NCI-H226 (cell line): ENCODE data around the gene HMCES.
A peak's percentile ranks its signal among the peaks of the same experiment; 100 is the strongest.
"Not testable (repeated sequence)": the region's sequence is repeated elsewhere in the genome, so short reads cannot be mapped to it uniquely, and the experiment has no call there.

Source experiments
- DNase-seq: peaks from one replicate; pipeline ENCODE4 v3.0.0-alpha.2; 2015

Gene HMCES

GRCh38 chr3:129259612-129260477, 18.8 kb upstream of the HMCES start:
- DNase-seq: no peak

GRCh38 chr3:129260606-129261005, 18.1 kb upstream of the HMCES start:
- no peak for DNase-seq

GRCh38 chr3:129261894-129262293, 16.8 kb upstream of the HMCES start:
- no peak for DNase-seq

- no peak for DNase-seq
These were observed 15.3 kb upstream of the HMCES start for GRCh38 chr3:129263161-129263910.

- not testable (repeated sequence) for DNase-seq
These were observed 13.7 kb upstream of the HMCES start for GRCh38 chr3:129264994-129265393.

- DNase-seq: no peak
These were observed 12.0 kb upstream of the HMCES start for GRCh38 chr3:129266651-129267050.

GRCh38 chr3:129268396-129268795, 10.3 kb upstream of the HMCES start:
- DNase-seq: no peak

- no peak for DNase-seq
These were observed 7.0 kb upstream of the HMCES start for GRCh38 chr3:129271674-129272073.

- DNase-seq: no peak
These were observed 2.3 kb upstream of the HMCES start for GRCh38 chr3:129276385-129276784.

GRCh38 chr3:129277829-129278271, 820 bp upstream of the HMCES start:
- no peak for DNase-seq

GRCh38 chr3:129278966-129279906, 566 bp downstream of the HMCES start:
- DNase-seq: peak; percentile 61

GRCh38 chr3:129280183-129280582, 1.5 kb downstream of the HMCES start:
- DNase-seq: no peak

- DNase-seq: no peak
These were observed 3.1 kb downstream of the HMCES start for GRCh38 chr3:129281726-129282125.

GRCh38 chr3:129282727-129283327, 4.2 kb downstream of the HMCES start:
- DNase-seq: no peak

- no peak for DNase-seq
These were observed 7.4 kb downstream of the HMCES start for GRCh38 chr3:129286081-129286480.

- no peak for DNase-seq
These were observed 9.8 kb downstream of the HMCES start for GRCh38 chr3:129288446-129288845.

- DNase-seq: peak; percentile 37
These were observed 10.7 kb downstream of the HMCES start for GRCh38 chr3:129289201-129289921.

- no peak for DNase-seq
These were observed 12.7 kb downstream of the HMCES start for GRCh38 chr3:129291236-129291886.

- DNase-seq: no peak
These were observed 16.6 kb downstream of the HMCES start for GRCh38 chr3:129295286-129295685.

- no peak for DNase-seq
These were observed 25.7 kb downstream of the HMCES start for GRCh38 chr3:129304146-129304961.

GRCh38 chr3:129304962-129305222, 26.2 kb downstream of the HMCES start:
- DNase-seq: no peak
